Measurements from ENCODE around the gene RPGRIP1L. TPM values are rescaled to one million over a fixed set of nuclear protein-coding genes. Genes with fewer than 3 reads are reported as not detected.
A peak's percentile ranks its signal among the peaks of the same experiment; 100 is the strongest.

RPGRIP1L gene
- total RNA-seq, 1 donor from 2014 or later, result 3.6 TPM

DNA sequence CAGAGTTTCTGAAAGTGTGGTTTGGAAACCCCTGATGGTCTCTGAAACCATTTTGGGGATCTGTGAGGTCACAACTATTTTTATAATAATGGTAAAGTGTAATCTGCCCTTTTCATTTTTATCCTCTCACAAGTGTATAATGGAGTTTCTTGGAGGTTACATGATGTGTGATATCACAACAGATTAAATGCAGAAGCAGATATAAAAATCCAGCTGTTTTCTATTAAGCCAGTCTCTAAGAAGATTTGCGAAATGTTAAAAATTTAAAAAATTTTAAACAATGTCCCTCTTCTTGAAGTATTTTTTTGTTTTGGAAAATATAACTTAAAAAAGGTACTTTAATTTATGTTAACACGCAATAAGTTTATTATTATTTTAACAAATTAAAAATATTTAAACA, 48.7 kb downstream of the RPGRIP1L start:
- DNase-seq (ENCODE audit: low read depth in 2 of 2), result no peak

GRCh38 chr16:53651357-53651756, 52.3 kb downstream of the RPGRIP1L start:
- no peak for DNase-seq (ENCODE audit: low read depth in 2 of 2)

DNA sequence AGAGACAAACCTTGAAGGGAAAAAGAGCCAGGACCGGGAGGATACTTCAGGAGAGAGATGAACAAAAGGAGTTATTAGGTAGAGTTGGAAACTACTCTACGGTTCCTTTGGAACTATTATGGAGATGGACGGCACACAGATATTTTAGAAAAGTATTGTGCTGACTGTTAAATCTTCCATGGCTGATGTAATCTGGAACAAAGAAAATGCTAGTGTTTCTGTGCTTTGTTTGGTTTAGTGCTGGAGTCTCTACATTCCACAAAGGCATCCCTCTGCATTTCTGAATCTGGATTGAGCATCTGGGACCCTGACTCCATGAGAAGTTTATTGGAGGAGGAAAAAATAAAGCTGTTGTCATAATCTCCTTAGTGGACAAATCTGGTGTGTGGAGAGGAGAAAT, 57.2 kb downstream of the RPGRIP1L start:
- no peak for DNase-seq (ENCODE audit: low read depth in 2 of 2)

GRCh38 chr16:53643474-53643873, 60.2 kb downstream of the RPGRIP1L start:
- DNase-seq (ENCODE audit: low read depth in 2 of 2), result no peak

DNA sequence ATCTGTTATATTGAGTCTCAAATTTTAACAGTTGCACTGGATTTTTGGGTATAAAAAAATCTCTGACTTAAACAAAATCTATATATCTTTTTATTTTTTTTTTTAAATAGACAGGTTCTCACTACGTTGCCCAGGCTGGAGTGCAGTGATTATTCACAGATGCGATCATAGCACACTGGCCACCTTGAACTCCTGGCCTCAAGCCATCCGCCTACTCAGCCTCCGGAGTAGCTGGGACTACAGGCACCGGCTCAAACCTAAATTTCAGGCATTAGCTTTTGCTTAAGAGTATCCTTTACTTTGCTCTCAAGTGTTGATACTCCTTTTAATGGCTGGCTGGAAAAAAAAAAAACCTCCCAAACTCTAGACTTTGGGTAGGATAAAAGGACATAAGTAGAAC, 61.6 kb downstream of the RPGRIP1L start:
- DNase-seq (ENCODE audit: low read depth in 2 of 2), result no peak

DNA sequence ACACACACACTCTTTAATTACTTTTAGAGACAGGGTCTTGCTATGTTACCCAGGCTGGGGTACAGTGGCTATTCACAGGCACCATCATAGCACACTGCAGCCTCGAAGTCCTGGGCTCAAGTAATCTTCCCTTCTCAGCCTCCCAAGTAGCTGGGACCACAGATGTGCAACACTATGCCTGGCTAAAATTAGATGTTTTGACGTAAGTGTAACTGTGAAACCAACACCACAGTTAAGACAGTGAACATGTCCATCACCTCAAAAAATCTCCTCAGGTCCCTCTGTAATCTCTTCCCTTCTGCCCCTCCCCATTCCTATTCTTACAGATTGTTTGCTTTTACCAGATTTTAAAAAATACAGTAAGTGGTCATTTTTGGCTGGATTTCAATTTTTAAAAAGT, 66.7 kb downstream of the RPGRIP1L start:
- no peak for DNase-seq (ENCODE audit: low read depth in 2 of 2)

GRCh38 chr16:53632526-53632925, 71.1 kb downstream of the RPGRIP1L start:
- no peak for DNase-seq (ENCODE audit: low read depth in 2 of 2)

DNA sequence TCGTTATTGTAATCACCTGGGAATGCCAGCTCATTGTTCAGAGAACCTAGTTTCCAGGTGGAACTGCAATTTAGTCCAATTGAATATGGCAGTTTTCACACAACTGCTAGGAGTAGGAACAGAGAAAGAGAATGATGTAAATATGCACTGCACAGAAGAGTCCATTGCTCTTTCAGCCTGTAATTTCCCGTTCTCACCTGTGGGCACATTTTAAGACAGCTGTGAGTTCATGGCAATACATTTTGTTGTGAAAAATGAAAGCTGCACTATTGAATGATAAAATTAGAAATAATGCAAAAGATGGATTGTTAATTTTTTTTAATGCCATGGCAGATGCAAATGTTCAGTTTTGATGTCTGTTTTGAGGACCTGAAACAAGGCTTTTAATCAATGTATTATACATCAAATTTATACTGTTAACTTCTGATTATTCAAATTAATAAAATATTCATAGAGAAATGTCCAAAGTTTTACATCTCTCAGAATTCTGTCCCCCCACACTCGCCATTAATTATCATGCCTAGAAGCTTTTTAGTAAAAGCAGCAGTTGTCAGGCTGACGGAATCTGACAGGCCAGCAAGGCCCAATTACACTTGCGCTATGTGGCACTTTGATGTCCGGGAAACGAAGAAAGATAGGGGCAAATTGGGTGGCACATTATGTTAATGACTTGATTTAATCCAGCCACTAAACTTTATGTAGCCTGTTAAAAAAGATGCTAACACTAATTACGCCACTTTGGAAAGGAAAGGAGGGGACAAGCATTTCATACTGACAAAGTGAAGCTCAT, 72.2 kb downstream of the RPGRIP1L start:
- no peak for DNase-seq (ENCODE audit: low read depth in 2 of 2)

- peak in 1 of 2 donors; percentile 36 for DNase-seq (ENCODE audit: low read depth in 2 of 2)
Measured at GRCh38 chr16:53629607-53630312, 73.9 kb downstream of the RPGRIP1L start.

- no peak for DNase-seq (ENCODE audit: low read depth in 2 of 2)
Measured at GRCh38 chr16:53629151-53629550, 74.5 kb downstream of the RPGRIP1L start.

DNA sequence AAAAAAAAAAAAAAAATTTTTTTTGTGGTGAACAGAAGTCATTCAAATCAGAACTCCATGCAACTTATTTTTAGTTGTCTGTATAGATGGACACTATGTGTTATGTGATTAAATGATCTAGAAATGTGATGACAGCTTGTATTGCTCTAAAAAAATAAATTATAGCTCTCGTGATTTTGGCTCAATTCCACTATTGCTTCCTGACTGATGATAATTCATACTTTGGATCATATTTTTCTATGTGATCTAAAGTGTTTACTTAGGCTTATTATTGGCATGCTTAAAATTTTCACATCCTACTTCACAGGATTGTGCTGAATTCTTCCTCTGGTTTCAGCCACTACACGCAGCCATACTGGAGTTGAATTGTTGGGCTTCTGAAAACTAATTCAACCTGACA, 76.8 kb downstream of the RPGRIP1L start:
- peak; percentile 71 to 87 for DNase-seq (ENCODE audit: low read depth in 2 of 2)

- peak; percentile 77 to 88 for DNase-seq (ENCODE audit: low read depth in 2 of 2)
Measured at GRCh38 chr16:53626161-53626560, 77.5 kb downstream of the RPGRIP1L start.

DNA sequence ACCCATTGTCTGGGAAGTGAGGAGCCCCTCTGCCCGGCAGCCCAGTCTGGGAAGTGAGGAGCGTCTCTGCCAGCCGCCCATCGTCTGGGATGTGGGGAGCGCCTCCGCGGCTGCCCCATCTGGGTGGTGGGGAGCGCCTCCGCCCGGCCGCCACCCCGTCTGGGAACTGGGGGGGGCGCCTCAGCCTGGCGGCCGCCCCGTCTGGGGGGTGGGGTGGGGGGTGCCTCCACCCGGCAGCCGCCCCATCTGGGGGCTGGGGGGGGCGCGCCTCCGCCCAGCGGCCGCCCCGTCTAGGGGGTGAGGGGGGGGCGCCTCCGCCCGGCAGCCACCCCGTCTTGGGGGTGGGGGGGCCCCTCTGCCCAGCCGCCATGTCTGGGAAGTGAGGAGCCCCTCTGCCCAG, 78.4 kb downstream of the RPGRIP1L start:
- DNase-seq (ENCODE audit: low read depth in 2 of 2), result no peak

DNA sequence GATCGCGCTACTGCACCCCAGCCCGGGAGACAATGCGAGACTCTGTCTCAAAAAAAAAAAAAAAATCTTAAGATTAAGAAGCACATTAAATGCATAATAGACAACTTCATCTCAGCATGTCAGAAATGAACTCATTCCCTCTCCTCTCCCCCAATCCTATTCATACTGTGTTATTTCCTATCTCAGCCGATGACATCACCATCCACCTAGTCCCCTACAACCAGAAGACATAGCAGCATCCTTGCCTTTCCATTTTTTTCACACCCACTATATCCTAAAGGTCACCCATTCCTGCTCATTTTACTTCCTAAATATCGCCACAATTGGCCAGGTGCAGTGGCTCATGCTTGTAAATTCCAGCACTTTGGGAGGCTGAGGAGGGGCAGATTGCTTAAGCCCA, 81.3 kb downstream of the RPGRIP1L start:
- peak in 1 of 2 donors; percentile 5 for DNase-seq (ENCODE audit: low read depth in 2 of 2)

DNA sequence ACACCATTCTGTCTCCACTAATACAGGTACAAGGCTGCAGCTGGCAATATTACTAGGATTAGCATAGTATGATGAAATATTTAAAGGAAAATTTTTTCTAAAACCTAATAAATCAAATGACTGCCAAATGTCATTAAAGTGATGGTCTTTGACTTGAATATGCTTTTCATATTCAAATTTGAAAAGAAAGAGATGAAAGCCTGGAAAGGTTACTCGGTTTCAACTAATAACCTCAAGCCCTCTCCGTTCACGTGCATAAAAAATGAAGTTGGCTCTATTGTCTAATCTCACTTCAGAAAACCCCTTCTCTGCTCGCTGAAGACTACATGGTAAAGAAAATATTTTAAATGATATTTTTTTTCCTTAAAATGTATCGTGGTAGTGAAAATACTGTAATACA, 83.2 kb downstream of the RPGRIP1L start:
- no peak for DNase-seq (ENCODE audit: low read depth in 2 of 2)

DNA sequence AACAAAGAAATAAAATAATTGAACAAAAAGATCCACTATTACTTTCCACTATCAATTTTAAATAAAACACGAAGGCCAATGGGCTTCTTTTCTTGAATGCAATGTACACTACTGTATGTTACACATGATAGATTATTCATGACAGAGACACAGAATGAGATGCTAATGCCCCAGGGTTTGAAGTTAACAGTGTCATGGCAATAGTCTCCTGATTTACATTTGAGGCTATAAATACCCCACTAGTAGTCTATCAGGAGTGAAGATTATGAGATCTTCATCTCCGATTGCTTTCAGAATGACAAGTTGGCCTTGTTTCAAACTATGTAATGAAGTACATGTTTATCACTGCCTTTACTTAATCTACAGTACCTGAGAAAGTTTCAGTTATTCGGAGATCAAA, 84.4 kb downstream of the RPGRIP1L start:
- DNase-seq (ENCODE audit: low read depth in 2 of 2), result no peak

GRCh38 chr16:53614346-53614745, 89.3 kb downstream of the RPGRIP1L start:
- DNase-seq (ENCODE audit: low read depth in 2 of 2), result peak; percentile 85 to 88

- no peak for DNase-seq (ENCODE audit: low read depth in 2 of 2)
Measured at GRCh38 chr16:53612003-53612402, 91.7 kb downstream of the RPGRIP1L start.

- DNase-seq (ENCODE audit: low read depth in 2 of 2), result no peak
Measured at GRCh38 chr16:53611179-53611696, 92.4 kb downstream of the RPGRIP1L start.

GRCh38 chr16:53609536-53609935, 94.1 kb downstream of the RPGRIP1L start:
- no peak for DNase-seq (ENCODE audit: low read depth in 2 of 2)

GRCh38 chr16:53608094-53608493, 95.6 kb downstream of the RPGRIP1L start:
- DNase-seq (ENCODE audit: low read depth in 2 of 2), result no peak

DNA sequence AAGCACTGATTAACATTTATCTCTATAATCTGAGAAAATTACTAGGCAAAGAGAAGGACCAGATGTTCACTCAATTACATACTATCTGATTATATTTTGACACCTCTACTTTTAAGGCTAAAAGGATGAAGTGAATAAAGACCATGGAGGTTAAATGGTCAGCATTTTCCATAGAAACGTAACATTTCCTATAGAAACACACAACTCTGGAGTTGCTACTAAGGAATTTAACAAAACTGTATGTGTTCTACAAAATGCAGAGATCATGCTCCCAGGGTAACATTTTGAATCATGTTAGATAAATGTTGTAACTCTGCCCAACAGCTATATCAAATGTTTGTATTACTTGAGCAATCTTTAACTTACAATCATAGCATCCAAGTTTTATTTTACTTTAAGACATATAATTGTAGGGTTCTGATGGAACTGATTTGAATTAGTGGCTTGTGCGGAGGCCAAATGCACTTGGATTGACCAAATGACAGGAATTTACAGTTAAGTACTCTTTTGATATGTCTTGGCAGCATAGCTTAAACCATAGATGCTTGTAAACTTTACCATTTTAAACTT, 97.7 kb downstream of the RPGRIP1L start:
- DNase-seq (ENCODE audit: low read depth in 2 of 2), result no peak
